NT2/D1 (cell line): ENCODE data around the gene LARGE1.

Experiments used
- DNase-seq: peaks from one replicate; pipeline ENCODE4 v3.0.0-alpha.2; 2011; ENCODE audit warnings: low read depth, low spot score
- H3K27me3 ChIP-seq: 2 replicates; pipeline ENCODE4 v1.6.0; 2011; ENCODE audit warnings: mild to moderate bottlenecking; ENCODE audit not compliant: insufficient read length, insufficient read depth
- H3K36me3 ChIP-seq: 2 replicates; pipeline ENCODE4 v1.6.1; 2011; ENCODE audit warnings: mild to moderate bottlenecking, low read length, mixed read lengths; ENCODE audit not compliant: insufficient read depth, insufficient read length
- H3K4me1 ChIP-seq: 2 replicates; pipeline ENCODE4 v1.5.1; 2011; ENCODE audit not compliant: insufficient read depth, insufficient read length
- H3K4me3 ChIP-seq: 2 replicates; pipeline ENCODE4 v1.5.1; 2011; ENCODE audit warnings: low read depth; ENCODE audit not compliant: insufficient read length
- H3K9ac ChIP-seq: 2 replicates; pipeline ENCODE4 v1.6.0; 2011; ENCODE audit warnings: low read depth; ENCODE audit not compliant: insufficient read length
- H3K9me3 ChIP-seq: 2 replicates; pipeline ENCODE4 v1.5.1; 2011; ENCODE audit warnings: mild to moderate bottlenecking, low read length; ENCODE audit not compliant: insufficient read depth
- SUZ12 ChIP-seq: IDR thresholded peaks from 2 replicates; pipeline ENCODE4 v1.6.1; 2011; ENCODE audit not compliant: insufficient read length, insufficient read depth; ENCODE audit errors: extremely low read depth
- YY1 ChIP-seq: IDR thresholded peaks from 2 replicates; pipeline ENCODE4 v1.6.1; 2011; ENCODE audit not compliant: insufficient read length, insufficient read depth
- ZNF274 ChIP-seq: IDR thresholded peaks from 2 replicates; pipeline ENCODE4 v1.6.1; 2011; ENCODE audit warnings: mild to moderate bottlenecking, low read depth, low read length

Gene LARGE1

GRCh38 chr22:33650244-33650643, 270.0 kb downstream of the LARGE1 start:
- TF ChIP-seq SUZ12 (no peak), ZNF274 (no peak), YY1 (no peak)
- no peaks in the 10 kb centered on the region for H3K27me3 ChIP-seq
- no peaks in the 10 kb centered on the region for H3K9me3 ChIP-seq
- no peak overlapping the region for H3K9ac ChIP-seq
- peaks cover 2% of the 10 kb centered on the region for H3K4me1 ChIP-seq
- H3K36me3 ChIP-seq = peaks cover 4% of the 10 kb centered on the region
- H3K4me3 ChIP-seq = no peak overlapping the region
- no peak for DNase-seq

DNA sequence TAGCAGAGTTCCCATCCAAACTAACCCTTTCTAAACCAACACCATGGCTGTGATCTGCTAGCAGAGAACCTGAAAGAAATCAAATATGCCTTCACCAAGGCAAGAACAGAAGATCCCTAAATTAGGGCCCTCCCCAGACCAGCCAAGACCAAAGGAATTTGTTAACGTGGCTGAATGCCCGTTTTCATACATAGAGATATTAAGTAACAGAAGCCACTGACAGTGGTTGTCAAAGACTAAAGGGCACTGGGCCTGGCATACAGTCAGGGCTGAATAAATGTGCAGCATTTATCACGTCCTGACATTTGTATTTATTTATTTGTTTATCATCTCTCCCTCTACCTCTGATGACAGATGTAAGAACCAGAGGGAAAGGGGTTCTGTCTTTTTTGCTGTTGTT, 271.8 kb downstream of the LARGE1 start:
- no peak for TF ChIP-seq YY1
- no peak for TF ChIP-seq SUZ12
- TF ChIP-seq ZNF274 = no peak
- H3K4me3 ChIP-seq = no peak overlapping the region
- H3K9me3 ChIP-seq = no peaks in the 10 kb centered on the region
- DNase-seq = no peak
- H3K27me3 ChIP-seq = no peaks in the 10 kb centered on the region
- no peak overlapping the region for H3K9ac ChIP-seq
- peaks cover 2% of the 10 kb centered on the region for H3K4me1 ChIP-seq
- peaks cover 4% of the 10 kb centered on the region for H3K36me3 ChIP-seq

DNA sequence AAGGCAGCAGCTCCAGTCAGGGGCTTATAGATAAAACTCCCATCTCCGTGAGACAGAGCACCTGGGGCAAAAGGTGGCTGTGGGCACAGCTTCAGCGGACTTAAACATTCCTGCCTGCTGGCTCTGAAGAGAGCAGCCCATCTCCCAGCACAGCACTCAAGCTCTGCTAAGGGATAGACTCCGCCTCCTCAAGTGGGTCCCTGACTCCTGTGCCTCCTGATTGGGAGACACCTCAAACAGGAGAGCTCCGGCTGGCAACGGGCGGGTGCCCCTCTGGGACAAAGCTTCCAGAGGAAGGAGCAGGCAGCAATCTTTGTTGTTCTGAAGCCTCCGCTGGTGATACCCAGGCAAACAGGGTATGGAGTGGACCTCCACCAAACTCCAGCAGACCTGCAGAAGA, 279.4 kb downstream of the LARGE1 start:
- no peaks in the 10 kb centered on the region for H3K27me3 ChIP-seq
- no peak overlapping the region for H3K4me3 ChIP-seq
- TF ChIP-seq ZNF274 (no peak), YY1 (no peak), SUZ12 (no peak)
- no peaks in the 10 kb centered on the region for H3K4me1 ChIP-seq
- no peak for DNase-seq
- H3K36me3 ChIP-seq = no peaks in the 10 kb centered on the region
- H3K9ac ChIP-seq = no peak overlapping the region
- H3K9me3 ChIP-seq = no peaks in the 10 kb centered on the region

- Histone ChIP-seq H3K4me1 (no peaks in the 10 kb centered on the region), H3K4me3 (no peak overlapping the region), H3K9ac (no peak overlapping the region), H3K27me3 (no peaks in the 10 kb centered on the region), H3K9me3 (no peaks in the 10 kb centered on the region), H3K36me3 (no peaks in the 10 kb centered on the region)
- no peak for TF ChIP-seq YY1
- no peak for DNase-seq
These were observed 280.6 kb downstream of the LARGE1 start for GRCh38 chr22:33639588-33640254.

GRCh38 chr22:33635766-33636165, 284.5 kb downstream of the LARGE1 start:
- Histone ChIP-seq H3K4me1 (no peaks in the 10 kb centered on the region), H3K36me3 (peaks cover 3% of the 10 kb centered on the region), H3K9me3 (no peaks in the 10 kb centered on the region), H3K9ac (no peak overlapping the region), H3K4me3 (no peak overlapping the region), H3K27me3 (no peaks in the 10 kb centered on the region)
- no peak for DNase-seq
- no peak for TF ChIP-seq ZNF274
- no peak for TF ChIP-seq SUZ12
- no peak for TF ChIP-seq YY1

DNA sequence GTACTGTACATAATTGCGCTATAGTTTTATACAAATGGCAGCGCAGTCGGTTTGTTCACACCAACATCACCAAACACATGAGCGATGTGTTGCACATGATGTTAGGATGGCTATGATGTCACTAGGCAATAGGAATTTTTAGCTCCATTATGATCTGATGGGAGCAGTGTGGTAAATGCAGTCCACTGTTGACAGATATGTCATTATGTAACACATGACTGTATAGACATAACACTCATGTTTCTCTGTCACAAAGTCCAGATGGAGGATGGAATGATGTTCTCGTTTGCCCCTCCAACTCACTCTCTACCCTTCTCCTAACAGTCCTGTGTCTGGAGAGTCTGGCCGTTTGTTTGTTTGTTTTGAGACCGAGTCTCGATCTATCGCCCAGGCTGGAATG, 288.5 kb downstream of the LARGE1 start:
- DNase-seq = no peak
- Histone ChIP-seq H3K36me3 (peaks cover 3% of the 10 kb centered on the region), H3K4me1 (no peaks in the 10 kb centered on the region), H3K9ac (no peak overlapping the region), H3K4me3 (no peak overlapping the region), H3K9me3 (no peaks in the 10 kb centered on the region), H3K27me3 (no peaks in the 10 kb centered on the region)
- TF ChIP-seq SUZ12 = no peak

GRCh38 chr22:33625959-33626358, 294.3 kb downstream of the LARGE1 start:
- Histone ChIP-seq H3K9me3 (no peaks in the 10 kb centered on the region), H3K4me1 (no peaks in the 10 kb centered on the region), H3K4me3 (no peak overlapping the region), H3K9ac (no peak overlapping the region), H3K27me3 (no peaks in the 10 kb centered on the region), H3K36me3 (peaks cover 3% of the 10 kb centered on the region)
- TF ChIP-seq SUZ12 (no peak), ZNF274 (no peak), YY1 (no peak)
- DNase-seq = no peak

- Histone ChIP-seq H3K9me3 (peaks cover 6% of the 10 kb centered on the region; the same call in 1 of the 2 replicates), H3K36me3 (peaks cover 3% of the 10 kb centered on the region), H3K4me1 (no peaks in the 10 kb centered on the region), H3K27me3 (no peaks in the 10 kb centered on the region), H3K9ac (no peak overlapping the region), H3K4me3 (no peak overlapping the region)
- no peak for TF ChIP-seq YY1
- TF ChIP-seq SUZ12 = no peak
- no peak for TF ChIP-seq ZNF274
- no peak for DNase-seq
These were observed 300.2 kb downstream of the LARGE1 start for GRCh38 chr22:33620085-33620484.
